Brain microvascular endothelial cell (primary cell): Measurements from ENCODE around the gene HES4.
A peak's percentile ranks its signal among the peaks of the same experiment; 100 is the strongest.
"Not testable (repeated sequence)": the region's sequence is repeated elsewhere in the genome, so short reads cannot be mapped to it uniquely, and the experiment has no call there.

Source experiments
- DNase-seq: peaks from one replicate; pipeline ENCODE4 v3.0.0-alpha.2; 2020
- H3K27ac ChIP-seq: fragments of 250-450 bp; sonication (Bioruptor Pico); 2 replicates; pipeline ENCODE4 v1.5.1; 2020; ENCODE audit warnings: mild to moderate bottlenecking, moderate library complexity
- H3K27me3 ChIP-seq: fragments of 250-450 bp; sonication (Bioruptor Pico); replicated peaks from 2 replicates; pipeline ENCODE4 v1.5.1; 2020; ENCODE audit warnings: mild to moderate bottlenecking
- H3K36me3 ChIP-seq: fragments of 250-450 bp; sonication (Bioruptor Pico); replicated peaks from 2 replicates; pipeline ENCODE4 v1.5.1; 2020; ENCODE audit warnings: mild to moderate bottlenecking
- H3K4me3 ChIP-seq: 2 replicates; pipeline ENCODE4 v1.5.1; 2011; ENCODE audit warnings: low read depth, mild to moderate bottlenecking, control low read depth, low read length, moderate library complexity
- in situ Hi-C: cut with HindIII; loops from 2 replicates; pipeline ENCODE4 v1.10.0; 2017; ENCODE audit warnings: low sequenced_read_pairs, low pct_ligation_motif_present
- TF ChIP-seq, protein P1 (sequence below): IDR thresholded peaks from 2 replicates; pipeline ENCODE4 v1.5.1; 2011; ENCODE audit warnings: low read depth, mild to moderate bottlenecking, moderate library complexity, low read length, control low read depth, inconsistent platforms; ENCODE audit errors: missing control alignments

HES4 gene

GRCh38 chr1:991895-992294 is 8.0 kb downstream of the HES4 start:
- Histone ChIP-seq H3K36me3 (no peaks in the 10 kb centered on the region), H3K27ac (no peak overlapping the region), H3K27me3 (no peaks in the 10 kb centered on the region), H3K4me3 (no peak overlapping the region)
- DNase-seq: no peak
- TF ChIP-seq, protein P1, sequence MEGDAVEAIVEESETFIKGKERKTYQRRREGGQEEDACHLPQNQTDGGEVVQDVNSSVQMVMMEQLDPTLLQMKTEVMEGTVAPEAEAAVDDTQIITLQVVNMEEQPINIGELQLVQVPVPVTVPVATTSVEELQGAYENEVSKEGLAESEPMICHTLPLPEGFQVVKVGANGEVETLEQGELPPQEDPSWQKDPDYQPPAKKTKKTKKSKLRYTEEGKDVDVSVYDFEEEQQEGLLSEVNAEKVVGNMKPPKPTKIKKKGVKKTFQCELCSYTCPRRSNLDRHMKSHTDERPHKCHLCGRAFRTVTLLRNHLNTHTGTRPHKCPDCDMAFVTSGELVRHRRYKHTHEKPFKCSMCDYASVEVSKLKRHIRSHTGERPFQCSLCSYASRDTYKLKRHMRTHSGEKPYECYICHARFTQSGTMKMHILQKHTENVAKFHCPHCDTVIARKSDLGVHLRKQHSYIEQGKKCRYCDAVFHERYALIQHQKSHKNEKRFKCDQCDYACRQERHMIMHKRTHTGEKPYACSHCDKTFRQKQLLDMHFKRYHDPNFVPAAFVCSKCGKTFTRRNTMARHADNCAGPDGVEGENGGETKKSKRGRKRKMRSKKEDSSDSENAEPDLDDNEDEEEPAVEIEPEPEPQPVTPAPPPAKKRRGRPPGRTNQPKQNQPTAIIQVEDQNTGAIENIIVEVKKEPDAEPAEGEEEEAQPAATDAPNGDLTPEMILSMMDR: no peak
- in situ Hi-C loops: no loop called here

GRCh38 chr1:991275-991674 is 8.6 kb downstream of the HES4 start:
- H3K36me3 ChIP-seq, in situ Hi-C loops, H3K4me3 ChIP-seq, H3K27ac ChIP-seq, DNase-seq, H3K27me3 ChIP-seq: not testable (repeated sequence)

DNA sequence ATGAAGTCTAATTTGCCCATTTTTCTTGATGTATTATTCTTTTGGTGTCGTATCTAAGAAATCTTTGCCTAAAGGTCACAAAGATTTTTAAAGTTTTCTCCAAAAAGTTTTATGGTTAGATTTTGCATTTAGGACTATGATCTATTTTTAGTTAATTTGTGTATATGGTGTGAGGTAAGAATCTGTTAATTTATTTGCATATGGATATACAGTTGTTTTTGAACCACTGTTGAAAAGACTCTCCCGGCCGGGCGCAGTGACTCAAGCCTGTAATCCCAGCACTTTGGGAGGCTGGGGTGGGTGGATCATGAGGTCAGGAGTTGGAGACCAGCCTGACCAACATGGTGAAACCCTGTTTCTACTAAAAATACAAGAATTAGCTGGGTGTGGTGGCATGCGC is 11.8 kb downstream of the HES4 start:
- H3K27me3 ChIP-seq, DNase-seq, in situ Hi-C loops, H3K36me3 ChIP-seq, H3K4me3 ChIP-seq, H3K27ac ChIP-seq: not testable (repeated sequence)

DNA sequence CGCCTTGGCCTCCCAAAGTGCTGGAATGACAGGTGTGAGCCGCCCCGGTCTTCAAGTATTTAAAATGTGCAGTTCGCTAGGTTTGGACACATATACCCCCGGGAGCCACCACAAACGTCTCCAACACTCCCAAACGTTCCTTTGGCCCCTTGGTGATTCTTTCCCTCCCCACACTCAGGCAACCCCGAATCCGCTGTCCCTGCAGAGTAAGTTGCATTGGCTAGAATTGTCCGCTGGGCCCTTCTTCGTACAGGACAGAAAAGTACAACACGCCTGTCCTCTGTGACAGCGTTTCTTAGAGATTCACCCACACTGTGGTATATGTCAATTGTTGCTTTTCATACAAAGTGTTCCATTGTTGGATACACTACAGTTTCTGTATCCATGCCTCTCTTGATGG is 14.8 kb downstream of the HES4 start:
- TF ChIP-seq, protein P1: no peak
- in situ Hi-C loops: no loop called here
- no peak for DNase-seq
- peaks cover 3% of the 10 kb centered on the region for H3K27me3 ChIP-seq
- H3K36me3 ChIP-seq: no peaks in the 10 kb centered on the region
- no peak overlapping the region for H3K27ac ChIP-seq
- H3K4me3 ChIP-seq: no peak overlapping the region

DNA sequence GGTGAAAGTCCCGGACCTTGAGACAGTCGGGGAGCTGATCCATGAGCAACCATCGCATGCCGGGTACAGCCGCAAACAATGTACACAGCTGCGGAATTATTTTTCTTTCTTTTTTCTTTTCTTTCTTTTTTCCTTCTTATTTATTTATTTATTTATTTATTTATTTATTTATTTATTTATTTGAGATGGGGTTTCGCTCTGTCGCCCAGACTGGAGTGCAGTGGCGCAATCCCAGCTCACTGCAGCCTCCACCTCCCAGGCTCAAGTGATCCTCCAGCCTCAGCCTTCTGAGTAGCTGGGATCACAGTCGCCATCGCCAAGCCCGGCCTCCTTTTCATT is 15.5 kb downstream of the HES4 start:
- Histone ChIP-seq H3K27me3 (peaks cover 3% of the 10 kb centered on the region), H3K4me3 (peak overlapping the region; percentile 9), H3K36me3 (no peaks in the 10 kb centered on the region), H3K27ac (no peak overlapping the region)
- in situ Hi-C loops: no loop called here
- TF ChIP-seq, protein P1: no peak
- DNase-seq: no peak

GRCh38 chr1:983798-984475 is 16.0 kb downstream of the HES4 start:
- no peak overlapping the region for H3K27ac ChIP-seq
- no peaks in the 10 kb centered on the region for H3K36me3 ChIP-seq
- H3K4me3 ChIP-seq: peak overlapping the region; percentile 9
- no peak for DNase-seq
- in situ Hi-C loops: no loop called here
- H3K27me3 ChIP-seq: peaks cover 3% of the 10 kb centered on the region
- TF ChIP-seq, protein P1: peak; percentile 82

DNA sequence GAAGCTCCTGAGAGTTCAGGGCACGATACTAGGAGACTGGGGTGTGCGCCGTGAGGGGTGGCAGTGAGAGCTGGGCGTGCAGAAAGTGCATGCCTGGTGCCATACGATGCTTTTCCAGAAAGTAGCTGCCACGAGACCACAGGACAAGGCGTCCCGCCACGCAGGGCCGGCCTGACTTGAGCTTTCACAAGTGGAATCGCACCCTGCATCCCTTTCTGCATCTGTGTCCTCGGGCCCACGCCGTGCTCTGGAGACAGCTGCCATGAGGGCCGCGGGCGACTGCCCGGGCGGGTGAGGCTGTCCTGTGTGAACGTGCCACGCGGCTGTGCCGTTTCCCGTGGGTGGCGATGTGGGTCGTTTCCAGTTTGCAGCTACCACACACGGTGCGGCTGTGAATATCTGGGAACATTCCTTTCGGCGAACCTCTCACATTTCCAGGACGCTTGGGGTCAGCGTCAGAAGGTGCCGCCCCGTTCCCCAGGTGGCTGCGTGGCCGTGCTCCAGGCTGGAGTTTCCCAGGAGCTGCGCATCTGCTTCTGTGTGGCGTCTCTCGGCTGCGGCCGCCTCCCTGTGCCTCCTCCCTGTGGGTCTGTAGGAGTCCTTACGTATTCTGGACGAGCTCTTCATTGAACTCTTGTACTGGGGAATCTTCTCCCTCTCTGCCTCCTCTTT is 17.0 kb downstream of the HES4 start:
- Histone ChIP-seq H3K27ac (no peak overlapping the region), H3K27me3 (peaks cover 3% of the 10 kb centered on the region), H3K4me3 (no peak overlapping the region), H3K36me3 (no peaks in the 10 kb centered on the region)
- DNase-seq: no peak
- TF ChIP-seq, protein P1: no peak
- in situ Hi-C loops: no loop called here
